Heart left ventricle (tissue), 13 donors: ENCODE measurements around the gene DIP2C.

Experiments
- CTCF ChIP-seq, 12 donors: fragments of 200-600 bp; sonication (generic) in 4 of 12; IDR thresholded peaks; one replicate each; pipeline versions ENCODE4 v1.5.0 to v1.8.0; 2018 to 2022; ENCODE audit warnings: antibody characterized with exemption in 12 of 12, mild to moderate bottlenecking in 5 of 12
- POLR2A ChIP-seq, 2 donors: fragments of 450-650 bp; IDR thresholded peaks; one replicate each; pipeline ENCODE4 v1.6.1; 2017; ENCODE audit warnings: antibody characterized with exemption in 2 of 2, mild to moderate bottlenecking in 2 of 2, moderate library complexity in 2 of 2
- donor health status: ischemic (EF 13 %, LVEDD 7.1; RV severe dilation, severe dysfunction).
- donor health status: DM: no; HTN: yes; CAD: no.
- donor health status: DM: no; HTN: no; CAD: no.
- donor health status: ischemic (EF 25% LVEDD 6.9; RV normal size, moderate dysfunction).
- donor health status: ischemic (EF 25% LVEDD 5.7; RV mildly dilated, moderate dysfunction).
- donor health status: ischemic (EF 35%, LVEDD 5.7; RV mildly dilated, moderate dysfunction).
- donor health status: nonischemic (EF 11% LVEDD 7.7; RV severe dilation, severe dysfunction).
- donor health status: DM: yes; HTN: yes; CAD: no.
- donor health status: PGD.
- donor health status: ischemic (EF 29% LVEDD 5.4; RV normal size, mild dysfunction).
- donor health status: nonischemic (EF 23%, LVEDD 6.1; RV moderate dilation, normal function).

GRCh38 chr10:558364-558763 lies 131.1 kb downstream of the DIP2C start:
- TF ChIP-seq CTCF (IDR thresholded peaks at IDR 0.05): no peak
- no peak for TF ChIP-seq POLR2A (IDR thresholded peaks at IDR 0.05)
